Activated CD4-positive, alpha-beta T cell treated with anti-CD3 and anti-CD28 coated beads, Interleukin-2, amount 50 U/mL, for 1 hour (primary cell): Measurements from ENCODE around the gene BUD31.
A peak's percentile ranks its signal among the peaks of the same experiment; 100 is the strongest.
"Not testable (repeated sequence)": the region's sequence is repeated elsewhere in the genome, so short reads cannot be mapped to it uniquely, and the experiment has no call there.

ENCODE experiments used
- DNase-seq: peaks from one replicate; pipeline ENCODE4 v3.0.0-alpha.2; 2020

Gene BUD31

GRCh38 chr7:99380823-99381663 is 27.7 kb upstream of the BUD31 start:
- peak; percentile 87 for DNase-seq

- DNase-seq: no peak
Measured at GRCh38 chr7:99381664-99382075, 27.1 kb upstream of the BUD31 start.

GRCh38 chr7:99383203-99383602 is 25.6 kb upstream of the BUD31 start:
- DNase-seq: no peak

GRCh38 chr7:99383791-99384370 is 24.9 kb upstream of the BUD31 start:
- DNase-seq: no peak

DNA sequence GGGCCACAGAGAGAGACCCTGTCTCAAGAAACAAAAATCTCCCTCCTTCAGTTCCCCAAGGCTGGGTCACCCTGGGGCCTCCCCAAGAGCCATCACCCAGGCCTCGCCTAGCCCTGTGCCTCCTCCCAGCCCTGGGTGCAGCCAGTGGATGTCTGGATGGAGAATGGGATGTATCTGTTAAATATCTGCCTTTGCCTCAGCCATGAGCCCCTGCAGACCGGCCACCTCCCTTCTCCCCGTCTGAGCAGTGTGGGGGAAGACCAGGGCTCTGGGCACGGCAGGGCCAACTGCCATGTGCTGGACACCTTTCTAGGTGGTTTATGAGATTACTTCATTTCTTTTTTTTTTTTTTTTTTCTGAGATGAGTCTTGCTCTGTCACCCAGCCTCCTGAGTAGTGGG is 24.2 kb upstream of the BUD31 start:
- no peak for DNase-seq

DNA sequence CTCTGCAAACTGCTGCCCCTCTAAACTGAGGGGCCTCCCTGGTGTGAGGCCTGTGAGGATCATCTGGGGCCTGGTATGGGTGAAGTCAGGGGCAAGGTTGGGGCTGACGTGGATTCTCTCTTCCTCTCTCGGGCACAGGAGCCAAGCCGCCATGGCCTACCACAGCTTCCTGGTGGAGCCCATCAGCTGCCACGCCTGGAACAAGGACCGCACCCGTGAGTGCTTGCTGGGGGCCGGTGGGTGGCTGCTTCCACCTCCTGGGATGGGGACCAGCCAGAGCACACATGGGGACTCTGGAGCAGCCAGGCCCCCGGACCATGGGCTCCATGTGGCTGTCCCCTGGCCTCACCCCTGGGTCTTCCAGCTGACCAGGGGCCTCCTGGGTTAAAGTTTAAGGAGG is 23.2 kb upstream of the BUD31 start:
- DNase-seq: no peak

- DNase-seq: peak; percentile 34
Measured at GRCh38 chr7:99386584-99387238, 22.1 kb upstream of the BUD31 start.

GRCh38 chr7:99387239-99387635 is 21.5 kb upstream of the BUD31 start:
- not testable (repeated sequence) for DNase-seq

DNA sequence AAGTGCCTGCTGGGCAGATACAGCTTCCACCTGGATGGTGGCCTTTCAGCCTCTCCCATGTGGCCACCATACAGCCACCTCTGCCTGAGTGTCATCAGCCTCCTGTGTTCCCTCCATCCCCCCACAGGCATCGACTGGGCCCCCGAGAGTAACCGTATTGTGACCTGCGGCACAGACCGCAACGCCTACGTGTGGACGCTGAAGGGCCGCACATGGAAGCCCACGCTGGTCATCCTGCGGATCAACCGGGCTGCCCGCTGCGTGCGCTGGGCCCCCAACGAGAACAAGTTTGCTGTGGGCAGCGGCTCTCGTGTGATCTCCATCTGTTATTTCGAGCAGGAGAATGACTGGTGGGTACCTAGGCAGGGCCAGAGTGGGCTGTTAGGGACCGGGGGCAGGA is 20.9 kb upstream of the BUD31 start:
- no peak for DNase-seq

DNA sequence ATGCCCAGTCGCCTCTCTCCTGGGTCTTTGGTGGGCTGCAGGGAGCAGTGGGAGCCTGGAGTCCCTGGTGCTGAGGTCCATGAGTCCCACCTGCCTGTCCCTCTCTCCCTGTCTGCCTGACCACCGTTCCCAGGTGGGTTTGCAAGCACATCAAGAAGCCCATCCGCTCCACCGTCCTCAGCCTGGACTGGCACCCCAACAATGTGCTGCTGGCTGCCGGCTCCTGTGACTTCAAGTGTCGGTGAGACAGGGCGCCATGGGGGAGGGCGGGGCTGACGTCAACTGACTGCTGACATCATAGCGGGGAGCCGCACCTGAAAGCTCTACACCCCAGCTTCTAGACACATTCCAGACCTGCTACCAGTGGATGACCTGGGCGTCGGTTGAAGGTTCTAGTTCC is 19.0 kb upstream of the BUD31 start:
- DNase-seq: no peak

GRCh38 chr7:99390941-99391602 is 17.7 kb upstream of the BUD31 start:
- DNase-seq: no peak

- no peak for DNase-seq
Measured at GRCh38 chr7:99392046-99392445, 16.7 kb upstream of the BUD31 start.

DNA sequence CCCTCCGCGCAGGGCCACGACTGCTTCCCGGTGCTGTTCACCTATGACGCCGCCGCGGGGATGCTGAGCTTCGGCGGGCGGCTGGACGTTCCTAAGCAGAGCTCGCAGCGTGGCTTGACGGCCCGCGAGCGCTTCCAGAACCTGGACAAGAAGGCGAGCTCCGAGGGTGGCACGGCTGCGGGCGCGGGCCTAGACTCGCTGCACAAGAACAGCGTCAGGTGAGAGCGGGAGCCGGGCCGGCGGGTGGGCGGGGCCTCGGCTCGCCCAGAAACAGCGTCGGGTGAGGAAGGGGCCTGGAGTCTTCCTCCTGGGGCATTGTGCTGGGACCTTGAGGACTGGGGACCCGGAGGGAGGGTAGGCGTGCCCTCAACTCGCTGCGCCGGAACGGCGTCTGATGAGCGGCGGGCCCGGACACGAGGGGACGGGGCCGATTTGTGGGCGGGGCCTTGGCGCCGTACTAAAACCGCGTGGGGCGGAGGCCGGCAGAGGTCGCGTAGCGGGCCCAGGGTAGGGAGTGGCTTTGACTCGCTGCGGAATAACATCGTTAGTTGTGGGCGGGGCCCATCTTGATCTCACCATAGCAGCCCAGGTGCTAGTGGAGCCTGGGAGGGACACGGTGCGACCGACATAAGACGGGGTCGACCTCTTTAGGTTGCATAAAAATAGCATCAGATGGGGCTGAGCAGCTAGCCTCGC is 16.0 kb upstream of the BUD31 start:
- peak; percentile 83 for DNase-seq

DNA sequence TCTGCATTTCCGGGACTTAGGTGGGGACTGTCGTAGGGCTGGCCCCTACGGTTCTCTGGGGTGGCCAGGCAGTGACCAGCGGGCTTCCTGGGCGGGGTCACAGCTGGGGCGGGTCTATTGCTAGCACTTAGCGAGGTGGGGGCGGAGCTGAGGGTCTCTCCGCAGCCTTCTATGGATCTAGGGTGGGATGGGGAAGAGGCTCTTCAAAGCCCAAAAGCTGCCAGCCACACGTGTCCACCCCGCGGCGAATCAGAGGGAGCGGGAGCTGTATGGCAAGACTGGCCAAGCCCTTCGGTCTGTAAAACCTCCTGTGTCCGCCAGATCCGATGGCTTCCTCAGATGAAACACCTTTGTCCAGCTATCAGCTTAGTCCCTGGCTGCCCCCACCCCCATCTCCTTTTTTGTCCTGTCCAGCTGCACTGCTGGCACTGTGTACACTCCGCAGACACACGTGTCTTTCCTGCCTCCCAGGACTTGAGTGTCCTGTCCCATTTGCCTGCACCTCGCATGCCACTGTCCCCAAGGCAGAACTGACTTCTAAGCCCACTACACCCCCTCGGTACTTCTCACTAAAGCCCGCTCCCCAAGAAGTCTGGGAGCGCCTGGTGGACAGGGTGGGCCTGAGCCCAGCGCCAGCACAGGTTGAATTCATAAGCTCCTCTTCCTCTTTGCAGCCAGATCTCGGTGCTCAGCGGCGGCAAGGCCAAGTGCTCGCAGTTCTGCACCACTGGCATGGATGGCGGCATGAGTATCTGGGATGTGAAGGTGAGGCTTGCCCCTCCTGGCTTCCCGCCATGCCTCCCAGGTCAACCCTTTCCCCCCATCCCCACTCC is 15.2 kb upstream of the BUD31 start:
- no peak for DNase-seq

GRCh38 chr7:99394188-99394502 is 14.6 kb upstream of the BUD31 start:
- no peak for DNase-seq

- no peak for DNase-seq
Measured at GRCh38 chr7:99395616-99396327, 13.0 kb upstream of the BUD31 start.

GRCh38 chr7:99396418-99397296 is 12.1 kb upstream of the BUD31 start:
- no peak for DNase-seq

GRCh38 chr7:99397297-99397983 is 11.3 kb upstream of the BUD31 start:
- DNase-seq: no peak

DNA sequence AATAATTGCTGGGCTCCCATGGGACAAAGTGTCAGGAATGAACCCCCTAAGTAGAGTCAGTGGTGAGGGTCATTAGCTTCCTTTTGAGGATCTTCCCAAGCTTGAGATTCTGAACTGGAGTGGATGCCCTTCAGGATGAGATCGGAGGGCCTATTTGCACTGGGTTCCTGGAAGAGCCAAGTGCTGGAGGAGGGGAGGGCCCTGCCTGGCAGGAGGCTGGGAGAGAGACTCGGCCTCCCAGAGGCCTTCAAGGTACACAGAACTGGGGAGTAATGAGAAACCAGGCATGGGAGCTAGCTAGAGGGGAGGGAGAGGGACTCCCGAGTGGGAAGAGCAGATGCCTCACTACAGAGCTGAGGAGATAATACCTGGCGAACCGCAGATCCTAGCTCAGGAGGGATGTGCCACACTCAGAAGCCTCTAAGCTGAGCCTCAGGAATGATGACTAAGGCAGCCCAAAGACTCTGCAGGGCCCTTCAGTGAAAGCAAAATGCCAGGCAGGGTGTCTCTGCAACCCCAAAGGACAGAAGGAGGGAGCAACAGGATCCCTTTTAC is 9.8 kb upstream of the BUD31 start:
- no peak for DNase-seq

DNA sequence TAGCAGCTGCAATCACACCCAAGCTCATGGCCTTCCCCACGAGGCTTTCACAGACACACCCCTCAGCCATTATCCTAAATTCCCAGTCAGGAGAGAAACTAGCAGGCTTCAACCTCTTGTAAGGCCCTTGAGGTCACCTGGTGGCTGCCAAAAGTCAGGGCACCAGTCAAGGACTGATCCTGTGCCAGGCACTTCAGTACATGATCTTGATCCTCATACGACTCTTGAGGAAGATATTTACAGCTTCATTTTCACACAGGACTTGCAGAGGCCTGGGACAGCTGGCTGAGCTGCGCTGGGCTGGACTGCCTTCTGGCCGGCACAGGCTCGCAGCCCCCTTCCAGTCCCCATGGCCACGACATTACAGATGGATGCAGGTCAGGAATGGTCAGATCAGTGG is 9.2 kb upstream of the BUD31 start:
- no peak for DNase-seq
